NCI-H146 (cell line): ENCODE results near the gene CEBPE.

Source experiments
- DNase-seq: peaks from one replicate; lab custom pipeline; 2025; lab: John Stamatoyannopoulos, UW

The CEBPE gene

DNA sequence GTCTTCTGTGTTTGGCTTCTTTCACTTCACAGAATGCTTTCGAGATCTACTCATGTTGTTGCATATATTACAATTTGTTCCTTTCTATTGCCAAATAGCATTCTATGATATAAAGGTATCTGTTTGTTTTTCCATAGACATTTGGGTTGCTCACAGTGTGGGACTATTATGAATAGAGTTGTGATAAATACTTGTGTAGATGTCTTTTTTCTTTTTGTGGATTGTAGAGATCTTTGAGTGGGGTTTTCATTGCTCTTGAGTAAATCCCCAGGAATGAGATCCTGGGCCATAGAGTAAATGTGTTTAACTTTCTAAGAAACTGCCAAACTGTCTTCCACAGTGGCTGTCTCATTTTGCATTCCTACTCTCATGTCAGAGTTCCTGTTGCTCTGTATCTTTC, 24.9 kb upstream of the CEBPE start:
- DNase-seq = no peak

DNA sequence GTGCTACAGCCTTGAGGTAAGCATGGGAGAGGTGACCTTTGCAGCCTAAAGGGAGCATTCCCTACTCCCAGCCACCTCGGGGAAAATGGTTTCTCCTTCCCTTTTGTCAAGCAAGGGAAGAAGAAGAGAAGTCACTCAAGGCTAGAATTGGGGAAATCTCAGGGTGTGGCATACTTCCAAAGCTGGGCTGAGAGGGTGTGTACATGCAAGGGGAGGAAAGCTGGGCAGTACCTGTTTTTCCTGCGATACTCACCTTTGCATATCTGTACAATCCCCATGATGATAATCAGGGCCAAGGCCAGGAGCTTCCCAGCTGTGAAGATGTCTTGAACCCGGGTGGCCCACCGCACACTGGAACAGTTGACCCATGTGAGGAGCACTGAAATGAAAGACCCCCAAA, 23.8 kb upstream of the CEBPE start:
- no peak for DNase-seq

DNA sequence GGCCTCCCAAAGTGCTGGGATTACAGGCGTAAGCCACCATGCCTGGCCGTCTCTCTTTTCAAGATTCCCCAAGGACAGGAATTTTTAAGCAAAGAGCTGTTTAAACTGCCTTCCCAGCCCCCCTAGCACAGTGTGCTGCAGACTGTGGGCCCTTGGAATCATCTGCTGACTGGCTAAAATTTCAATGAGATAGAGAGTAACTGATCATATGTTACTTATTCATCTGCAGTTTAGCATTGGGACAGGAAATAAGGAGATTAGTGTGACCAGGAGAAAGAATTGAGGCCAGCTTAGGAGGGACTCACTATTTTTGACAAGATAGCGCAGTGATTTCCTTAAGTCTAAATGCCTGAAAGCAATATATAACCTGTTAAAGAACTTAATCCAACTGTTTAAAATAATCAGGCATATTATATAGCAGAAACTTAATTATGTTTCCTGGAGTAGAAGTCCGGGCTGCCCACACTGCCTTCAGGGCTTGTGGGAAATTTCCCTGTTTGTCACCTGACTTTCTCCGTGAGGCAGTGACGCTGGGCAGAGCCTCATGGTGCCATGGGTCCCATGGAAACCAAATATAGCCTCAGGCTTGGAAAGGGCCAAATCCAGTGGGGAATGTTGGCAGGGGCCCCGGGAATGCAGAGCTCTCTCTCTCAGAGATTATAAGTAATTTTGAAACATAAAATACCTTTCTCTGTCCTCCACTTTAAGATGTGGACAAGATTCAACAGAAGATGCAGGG, 22.8 kb upstream of the CEBPE start:
- peak; percentile 21 for DNase-seq

DNA sequence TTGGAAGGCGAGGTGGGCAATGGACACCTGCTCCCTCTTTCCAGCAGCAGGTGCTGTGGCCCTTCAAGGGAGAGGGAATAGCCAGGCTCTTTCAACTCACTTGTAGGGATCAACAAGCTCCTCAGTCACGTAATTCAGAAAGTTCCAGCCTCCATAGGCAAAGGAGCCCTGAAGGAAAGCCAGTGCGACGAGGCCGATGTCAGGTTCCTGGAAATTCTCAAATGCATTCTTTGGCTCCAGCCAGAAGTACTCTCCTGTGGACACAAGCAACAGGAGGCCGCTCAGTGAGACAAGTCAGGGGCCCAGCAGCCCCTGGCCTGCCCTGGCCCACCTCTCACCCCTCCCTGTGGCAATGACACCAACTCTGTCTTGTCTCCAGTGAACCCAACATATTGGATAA, 21.3 kb upstream of the CEBPE start:
- DNase-seq = no peak

DNA sequence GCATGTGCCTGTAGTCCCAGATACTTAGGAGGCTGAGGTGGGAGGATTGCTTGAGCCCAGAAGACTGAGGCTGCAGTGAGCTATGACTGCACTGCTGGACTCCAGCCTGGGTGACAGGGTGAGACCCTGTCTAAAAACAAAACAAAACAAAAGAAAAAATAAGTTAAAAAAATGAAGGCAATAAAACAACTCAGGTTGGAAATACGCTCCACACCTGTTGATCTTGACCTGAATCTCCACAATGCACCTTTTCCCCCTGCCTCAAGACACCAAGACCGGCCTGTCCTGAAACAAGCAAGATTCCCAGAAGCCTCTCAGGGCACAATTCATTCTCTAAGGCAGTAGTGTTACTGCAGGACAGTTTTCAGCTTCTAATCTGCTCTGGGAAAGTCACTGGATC, 20.8 kb upstream of the CEBPE start:
- DNase-seq = no peak

DNA sequence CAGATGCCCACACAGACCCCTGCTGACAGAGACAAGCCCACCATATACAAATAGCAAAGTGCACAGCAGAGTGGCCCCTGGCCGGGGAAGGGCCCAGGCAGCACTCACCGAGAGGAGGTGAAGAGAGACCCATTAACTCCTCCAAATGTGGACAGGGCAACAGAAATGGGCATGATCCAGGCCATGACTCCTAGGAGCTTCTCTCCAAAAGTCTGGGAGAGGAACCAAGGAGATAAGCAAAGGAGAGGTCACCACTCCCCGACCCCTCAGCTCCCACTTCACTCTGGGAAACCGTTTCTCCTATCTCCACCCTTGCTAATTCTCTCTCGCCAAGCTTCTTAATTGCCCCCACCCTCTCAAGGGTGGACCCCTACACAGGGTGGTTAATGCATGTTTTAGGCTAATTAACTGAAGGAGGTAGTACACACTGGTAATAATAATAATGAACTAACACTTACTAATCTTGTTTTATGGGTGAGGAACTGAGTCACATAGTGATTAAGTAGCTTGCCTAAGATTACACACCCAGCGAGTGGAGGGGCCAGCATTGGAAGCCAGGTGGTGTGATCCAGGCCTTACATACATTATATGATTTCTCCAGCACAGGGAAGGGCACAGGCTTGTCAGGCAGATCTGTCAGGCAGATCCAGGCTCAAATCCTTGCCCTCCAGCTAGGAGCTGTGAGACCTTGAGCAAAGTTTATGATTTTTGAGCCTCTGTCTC, 18.9 kb upstream of the CEBPE start:
- DNase-seq = no peak

DNA sequence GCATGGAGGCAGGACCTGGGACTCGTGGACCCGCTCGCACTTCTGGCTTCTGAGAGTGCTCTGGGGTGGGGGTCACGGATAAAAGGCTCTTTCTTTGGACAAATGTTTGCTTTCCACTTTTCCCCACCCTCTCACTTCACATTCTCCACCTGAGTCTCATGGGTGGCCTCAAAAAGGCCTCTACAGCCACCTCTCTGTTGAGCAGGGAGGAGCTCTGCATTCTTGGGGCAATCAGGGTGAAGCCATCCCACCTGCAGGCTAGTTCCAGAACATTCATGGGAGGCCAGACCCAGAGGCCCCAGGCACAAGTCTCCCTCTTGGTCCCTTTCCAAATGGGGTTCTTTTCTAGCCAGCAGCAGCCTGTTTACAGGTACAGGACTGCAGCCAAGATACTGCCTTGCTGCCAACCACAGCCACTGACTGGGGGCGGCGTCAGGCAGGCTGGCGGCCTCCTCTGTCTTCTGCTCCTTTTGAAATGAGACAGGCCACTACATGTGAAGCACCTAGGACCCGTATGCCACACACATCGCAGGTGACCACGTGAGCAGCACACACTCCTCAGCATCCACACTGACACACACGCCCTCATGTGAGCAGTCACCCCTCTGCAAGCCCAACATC, 18.2 kb upstream of the CEBPE start:
- no peak for DNase-seq

DNA sequence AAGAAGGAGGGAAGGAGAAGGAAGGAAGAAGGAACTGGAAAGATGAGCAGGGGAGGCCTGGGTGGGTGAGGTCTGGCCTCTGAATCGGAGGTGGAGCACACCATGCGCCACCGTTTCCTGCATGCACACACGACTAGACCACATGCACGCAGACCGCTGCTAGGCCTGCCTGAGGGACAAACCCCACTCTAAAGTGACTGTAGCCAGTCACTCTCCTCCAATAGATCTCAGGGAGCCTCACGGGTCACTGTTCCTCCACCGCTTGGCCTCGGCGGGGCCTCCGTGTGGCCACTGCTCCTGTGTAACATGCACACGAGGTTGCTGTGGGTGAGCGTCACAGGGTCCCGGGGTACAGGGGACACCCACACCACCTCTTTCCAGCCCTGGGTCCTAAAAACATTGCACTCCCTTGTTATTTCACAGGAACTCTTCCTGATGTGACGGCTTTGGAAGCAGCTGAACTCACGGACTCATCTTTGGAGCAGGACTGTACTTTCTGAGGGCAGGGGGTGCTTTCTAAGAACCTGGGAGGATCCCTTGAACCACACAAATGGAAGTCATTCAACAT, 17.6 kb upstream of the CEBPE start:
- DNase-seq = no peak

DNA sequence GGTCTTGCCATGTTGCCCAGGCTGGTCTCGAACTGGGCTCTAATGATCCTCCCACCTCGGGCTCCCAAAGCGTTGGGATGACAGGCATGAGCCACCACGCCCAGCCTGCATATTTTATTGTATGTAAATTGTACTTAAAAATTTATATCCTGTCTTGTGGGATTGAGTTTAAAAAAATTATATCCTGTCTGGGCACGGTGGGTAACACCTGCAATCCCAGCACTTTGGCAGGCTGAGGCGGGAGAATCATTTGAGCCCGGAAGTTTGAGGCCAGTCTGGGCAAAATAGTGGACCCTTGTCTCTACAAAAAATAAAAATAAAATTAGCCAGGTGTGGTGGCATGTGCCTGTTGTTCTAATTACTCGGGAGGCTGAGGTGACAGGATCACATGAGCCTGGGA, 13.9 kb upstream of the CEBPE start:
- no peak for DNase-seq

DNA sequence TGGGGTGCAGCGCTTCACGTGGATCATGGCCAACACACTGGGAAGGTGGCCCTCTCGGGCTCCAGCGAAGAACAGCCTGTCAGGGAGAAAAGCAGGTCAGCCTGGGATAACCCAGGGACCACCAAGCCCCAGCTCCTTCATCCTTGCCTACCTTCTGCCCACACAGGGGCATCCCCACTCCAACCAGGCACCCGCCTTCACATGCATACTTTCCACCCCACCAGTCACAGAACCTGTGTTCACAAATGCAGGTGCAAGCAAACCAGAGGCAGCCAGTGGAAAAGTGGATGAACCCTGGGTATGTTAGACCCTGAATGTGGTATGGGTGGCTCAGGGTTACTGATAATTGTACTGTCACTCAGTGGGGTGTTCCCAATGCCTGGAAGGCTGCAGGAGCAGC, 12.4 kb upstream of the CEBPE start:
- DNase-seq = no peak

DNA sequence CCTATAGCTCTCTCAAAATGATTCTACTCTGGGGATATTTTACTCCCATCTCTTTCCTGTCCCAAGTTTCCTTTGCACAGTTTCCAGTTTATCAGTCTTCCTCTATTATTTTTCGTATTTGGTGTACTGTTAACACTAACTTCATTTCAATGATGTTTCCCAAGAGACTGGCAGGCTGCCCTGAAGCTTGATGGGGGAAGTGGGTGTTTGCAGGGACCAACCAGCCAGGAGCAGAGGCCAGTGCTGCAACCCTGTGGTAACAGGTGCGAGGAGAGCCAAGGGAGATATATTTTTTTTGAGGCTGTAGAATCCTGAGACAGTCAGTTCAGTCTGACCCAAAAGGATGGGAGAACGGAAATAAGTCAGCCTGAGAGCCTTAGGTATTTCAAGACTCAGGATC, 11.8 kb upstream of the CEBPE start:
- no peak for DNase-seq

DNA sequence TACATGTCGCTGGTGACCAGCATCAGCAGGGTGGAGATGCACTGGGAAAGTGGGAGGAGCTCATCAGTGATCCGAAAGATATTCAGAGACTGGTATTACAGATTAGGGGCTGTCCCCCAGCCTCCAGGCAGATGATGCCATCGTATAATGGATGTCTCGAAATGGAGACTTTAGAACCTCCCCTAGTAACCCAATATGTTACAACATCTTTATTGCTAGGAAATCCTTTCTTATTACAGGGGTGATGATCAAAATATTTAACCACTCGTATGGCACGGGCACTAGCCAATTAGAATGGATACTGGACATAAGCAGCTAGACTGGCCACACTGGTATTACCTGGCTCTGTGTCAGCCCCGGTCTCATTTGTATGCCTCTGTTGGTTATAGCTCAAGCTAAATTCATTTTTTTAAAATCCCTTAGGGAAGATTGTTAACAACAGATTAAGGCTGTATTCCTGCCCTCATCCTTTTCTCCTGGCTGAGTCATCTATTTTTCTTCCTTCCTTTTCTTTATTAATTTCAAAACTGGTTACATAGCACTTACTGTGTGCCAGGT, 10.8 kb upstream of the CEBPE start:
- no peak for DNase-seq

DNA sequence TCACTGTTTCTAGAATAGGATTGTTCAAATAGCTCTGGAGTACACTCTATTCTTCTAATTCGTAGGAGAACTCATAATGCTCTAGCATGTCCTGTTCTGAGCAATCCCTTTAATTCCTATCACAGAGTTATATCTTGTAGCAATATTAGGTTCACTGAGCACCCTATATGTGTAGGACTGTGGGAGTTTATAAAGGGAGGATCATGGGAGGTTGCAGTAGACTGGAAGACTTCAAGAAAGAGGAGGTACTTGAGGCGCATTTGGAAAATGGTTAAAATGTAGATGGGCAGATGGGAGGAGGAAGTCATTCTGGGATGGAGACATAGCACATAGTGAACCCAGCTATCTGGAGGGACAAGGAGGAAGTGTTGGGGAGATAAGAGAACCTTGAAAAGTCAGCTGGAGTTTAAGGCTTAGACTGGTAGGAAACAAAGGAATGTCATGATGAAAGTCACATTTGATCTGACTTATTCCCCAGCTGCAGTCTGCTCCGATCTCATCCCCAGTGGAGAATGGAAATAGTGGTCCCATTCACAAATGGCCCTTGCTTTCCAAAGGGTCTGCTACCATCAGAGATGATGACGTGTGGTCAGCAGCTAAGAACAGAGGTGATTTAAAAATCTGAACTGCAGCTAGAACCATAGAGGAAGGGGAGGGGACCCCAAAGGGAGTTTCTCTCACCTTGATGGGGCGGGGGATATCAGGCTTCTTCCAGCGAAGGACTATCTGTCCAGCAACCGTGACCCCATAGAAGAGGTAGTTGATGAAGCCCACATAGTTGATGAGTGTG, 10.1 kb upstream of the CEBPE start:
- no peak for DNase-seq

DNA sequence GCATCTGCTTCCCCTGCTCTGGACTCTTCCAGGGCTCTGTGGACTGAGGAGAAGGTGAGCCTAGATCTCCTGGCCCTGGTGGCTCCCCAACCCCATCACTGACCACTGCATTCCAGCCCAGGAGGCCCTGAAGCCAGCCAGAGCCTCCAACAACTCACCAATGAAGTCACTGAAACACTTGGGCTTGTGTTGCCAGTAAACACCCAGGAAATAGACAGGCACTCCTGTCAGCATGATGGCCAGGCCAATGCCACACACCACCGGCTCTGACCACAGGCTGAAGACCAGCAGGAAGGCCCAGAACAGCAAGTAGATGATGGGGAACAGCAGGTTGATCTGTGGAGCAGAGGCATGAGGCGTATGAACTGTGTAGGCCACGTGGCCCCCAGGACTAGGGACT, 8.8 kb upstream of the CEBPE start:
- no peak for DNase-seq

DNA sequence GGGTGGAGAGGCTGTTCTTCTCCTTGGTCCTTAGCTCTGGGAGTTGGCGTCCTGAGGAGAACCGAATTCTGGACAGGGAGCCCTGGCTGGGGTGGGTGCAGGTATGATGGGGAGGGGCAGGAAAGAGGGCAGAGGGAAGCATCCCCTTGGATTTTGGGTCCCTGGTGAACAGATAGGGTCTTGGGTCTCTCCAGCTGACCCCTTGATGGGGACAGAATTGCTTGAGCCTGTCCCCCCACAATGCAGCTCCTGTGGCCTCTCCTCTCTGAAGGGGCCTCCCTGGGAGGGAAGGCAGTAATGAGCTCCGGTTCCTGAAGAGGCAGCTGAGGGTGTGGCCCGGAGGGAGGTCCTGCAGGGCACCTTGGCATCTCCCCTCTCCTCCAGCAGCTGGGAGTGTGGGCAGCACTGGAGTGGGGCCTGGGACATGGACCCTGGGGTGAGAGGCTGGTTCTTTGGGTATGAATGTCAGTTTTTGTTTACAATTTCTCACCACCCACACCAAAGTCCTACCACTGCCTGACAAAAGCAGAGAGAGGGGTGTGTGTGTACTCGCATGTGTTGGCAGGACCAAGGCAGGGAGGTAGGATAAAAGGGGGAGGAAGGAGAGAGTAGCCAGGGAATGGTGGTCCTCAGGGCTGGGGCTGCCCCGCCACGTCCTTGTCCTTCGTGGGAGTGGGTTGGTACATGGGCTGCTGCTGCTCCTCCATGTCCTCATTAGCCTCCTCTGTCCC, 7.7 kb upstream of the CEBPE start:
- no peak for DNase-seq

DNA sequence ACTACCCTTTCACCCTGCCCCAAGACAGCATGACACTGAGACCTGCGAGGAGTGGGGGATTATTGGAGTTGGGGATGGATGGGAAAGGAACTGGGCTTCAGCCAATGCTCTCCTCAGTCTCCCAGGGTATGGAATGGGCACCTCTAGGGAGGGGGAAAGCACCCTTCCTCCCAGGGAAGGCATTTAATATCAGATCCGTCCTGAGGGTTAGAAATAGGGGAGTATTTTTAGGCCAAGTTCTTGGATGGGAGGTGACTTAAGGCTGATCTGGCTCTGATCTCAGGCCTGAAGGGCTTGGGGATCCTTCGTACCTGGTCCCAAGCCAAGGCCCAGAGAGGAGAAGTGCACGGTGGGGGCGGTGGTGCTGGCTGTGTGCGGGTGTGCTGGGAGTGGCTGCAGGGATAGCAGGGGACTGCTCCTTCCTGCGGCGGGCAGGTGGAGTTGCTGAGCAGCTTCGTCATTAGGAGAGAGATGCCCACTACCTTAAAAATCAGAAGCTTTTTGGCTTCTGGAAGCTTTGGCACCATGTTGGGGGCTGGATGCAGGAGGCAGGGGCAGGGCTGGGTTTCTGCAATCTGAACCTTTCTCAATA, 7.0 kb upstream of the CEBPE start:
- no peak for DNase-seq

DNA sequence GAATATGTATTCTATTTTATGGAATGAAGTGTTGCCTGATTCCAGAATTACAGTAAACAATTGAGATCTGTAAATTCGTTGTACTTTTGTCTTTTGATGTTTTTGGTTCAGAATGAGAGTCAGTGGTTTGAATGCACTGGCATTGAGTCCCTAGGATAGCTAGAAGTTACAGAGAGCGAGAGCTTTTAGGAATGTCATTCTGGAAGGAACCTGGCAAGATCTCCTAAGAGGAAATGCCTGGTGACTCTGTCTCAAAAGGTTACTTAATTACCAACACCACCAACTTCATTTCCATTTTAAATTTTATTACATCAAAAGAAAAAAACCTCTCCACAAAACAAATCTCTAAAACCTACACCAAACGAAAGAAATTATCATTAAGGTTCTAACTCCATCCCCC, 6.0 kb upstream of the CEBPE start:
- no peak for DNase-seq

DNA sequence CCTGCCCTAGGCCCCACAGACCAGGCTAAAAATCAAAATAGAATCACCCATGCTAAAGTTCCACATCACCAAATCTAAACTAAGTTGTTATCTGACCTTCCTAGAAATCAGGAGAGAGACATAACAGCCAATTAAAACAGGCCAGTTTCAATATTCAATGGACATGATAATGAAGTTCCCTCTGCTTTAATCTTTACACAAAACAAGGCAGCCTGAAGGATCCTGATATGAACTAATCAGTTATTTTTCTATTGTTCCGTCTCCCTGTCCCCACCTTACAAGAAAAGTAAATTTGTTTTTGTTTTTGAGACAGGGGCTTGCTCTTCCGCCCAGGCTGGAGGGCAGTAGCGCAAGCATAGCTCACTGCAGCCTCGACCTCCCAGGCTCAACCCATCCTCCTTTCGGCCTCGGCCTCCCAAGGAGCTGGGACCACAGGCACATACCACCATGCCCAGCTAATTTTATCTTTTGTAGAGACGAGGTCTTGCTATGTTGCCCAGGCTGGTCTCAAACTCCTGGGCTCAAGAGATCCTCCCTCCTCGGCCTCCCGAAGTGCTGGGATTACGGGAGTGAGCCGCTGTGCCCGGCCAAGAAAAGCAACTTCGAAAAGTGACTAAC, 5.4 kb upstream of the CEBPE start:
- DNase-seq = no peak

DNA sequence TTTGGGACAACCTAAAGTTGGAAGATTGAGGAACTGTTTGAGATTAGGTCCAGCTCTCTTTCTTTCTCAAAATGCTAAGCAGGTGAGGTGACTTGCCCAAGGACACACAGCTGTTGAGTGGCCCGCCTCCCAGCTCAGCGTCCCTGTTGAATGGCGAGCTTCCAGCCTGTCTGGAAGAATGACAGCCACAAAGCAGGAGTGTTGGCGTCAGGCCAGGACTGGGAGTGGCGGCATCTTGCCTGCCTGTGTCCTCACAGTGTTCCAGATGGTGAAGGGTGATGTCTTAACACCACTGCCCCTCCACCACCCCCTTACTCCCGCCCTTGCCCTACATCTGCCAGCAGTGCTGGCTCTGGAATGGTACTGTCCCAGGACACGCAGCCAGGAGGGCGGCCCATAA, 4.4 kb upstream of the CEBPE start:
- DNase-seq = peak; percentile 30

DNA sequence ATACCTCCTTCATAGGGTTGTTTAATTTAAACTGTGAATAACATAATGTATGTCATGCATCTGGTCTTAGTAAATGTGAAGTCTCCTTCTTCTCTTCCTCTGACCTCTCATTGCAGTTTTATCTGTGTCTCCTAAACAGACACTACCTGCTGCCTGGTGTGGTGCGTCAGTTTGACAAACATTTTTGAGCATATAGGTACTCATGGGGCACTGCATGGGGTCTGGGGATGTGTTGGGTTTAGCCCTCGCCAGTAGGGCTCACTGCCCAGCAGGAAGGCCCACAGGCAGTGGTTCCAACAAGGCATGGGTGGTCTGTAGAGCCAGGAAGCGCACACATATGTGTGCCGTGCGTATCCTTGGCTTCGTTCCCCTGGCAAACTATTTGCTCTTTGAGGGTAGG, 3.0 kb upstream of the CEBPE start:
- no peak for DNase-seq
